ENCODE data around the gene CNKSR2. TPM values are rescaled to one million over a fixed set of nuclear protein-coding genes. Genes with fewer than 3 reads are reported as not detected.

CNKSR2 gene
- total RNA-seq, 1 experiment from 2014 or later, result 52.9 TPM

DNA sequence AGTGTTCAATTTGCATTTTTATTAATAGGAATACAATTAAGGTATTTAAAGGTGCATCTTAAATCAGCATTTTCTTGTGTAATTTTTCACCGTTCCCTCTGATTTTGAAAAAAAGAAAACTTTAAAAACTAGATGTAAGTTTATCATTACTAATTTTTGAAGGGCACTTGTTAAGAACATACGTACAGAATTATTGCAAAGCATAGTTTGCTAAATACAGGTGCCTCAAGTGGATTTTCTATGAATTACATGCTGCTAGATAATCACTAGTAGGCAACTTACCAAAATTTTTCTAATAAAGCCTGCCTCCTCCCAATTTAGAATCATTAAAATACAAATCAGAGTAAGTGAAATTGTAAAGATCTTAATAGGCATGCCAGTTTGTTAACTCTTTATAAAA, 8.5 kb downstream of the CNKSR2 start:
- TF ChIP-seq, protein P1, sequence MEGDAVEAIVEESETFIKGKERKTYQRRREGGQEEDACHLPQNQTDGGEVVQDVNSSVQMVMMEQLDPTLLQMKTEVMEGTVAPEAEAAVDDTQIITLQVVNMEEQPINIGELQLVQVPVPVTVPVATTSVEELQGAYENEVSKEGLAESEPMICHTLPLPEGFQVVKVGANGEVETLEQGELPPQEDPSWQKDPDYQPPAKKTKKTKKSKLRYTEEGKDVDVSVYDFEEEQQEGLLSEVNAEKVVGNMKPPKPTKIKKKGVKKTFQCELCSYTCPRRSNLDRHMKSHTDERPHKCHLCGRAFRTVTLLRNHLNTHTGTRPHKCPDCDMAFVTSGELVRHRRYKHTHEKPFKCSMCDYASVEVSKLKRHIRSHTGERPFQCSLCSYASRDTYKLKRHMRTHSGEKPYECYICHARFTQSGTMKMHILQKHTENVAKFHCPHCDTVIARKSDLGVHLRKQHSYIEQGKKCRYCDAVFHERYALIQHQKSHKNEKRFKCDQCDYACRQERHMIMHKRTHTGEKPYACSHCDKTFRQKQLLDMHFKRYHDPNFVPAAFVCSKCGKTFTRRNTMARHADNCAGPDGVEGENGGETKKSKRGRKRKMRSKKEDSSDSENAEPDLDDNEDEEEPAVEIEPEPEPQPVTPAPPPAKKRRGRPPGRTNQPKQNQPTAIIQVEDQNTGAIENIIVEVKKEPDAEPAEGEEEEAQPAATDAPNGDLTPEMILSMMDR (conservative IDR thresholded peaks at IDR 0.05), result peak; percentile 54
- Histone ChIP-seq H2BK120ac (ENCODE audit: low read depth, low read length, poor library complexity, severe bottlenecking) (no peak overlapping the region), H2BK20ac (ENCODE audit: low read depth, low read length, poor library complexity, severe bottlenecking) (no peak overlapping the region), H3K4me2 (ENCODE audit: insufficient read depth, insufficient read length, low read length) (no peak overlapping the region), H3K27me3 (ENCODE audit: insufficient read depth, low read length) (no peaks in the 10 kb centered on the region), H3K4ac (ENCODE audit: low read depth, low read length) (no peak overlapping the region), H3K18ac (ENCODE audit: insufficient read length, low read depth, low read length) (no peak overlapping the region), H2BK15ac (ENCODE audit: low read depth, low read length) (no peak overlapping the region), H4K91ac (ENCODE audit: insufficient read length, low read depth, low read length) (no peak overlapping the region), H3K9me3 (ENCODE audit: control insufficient read depth, low read depth, low read length) (peaks cover 10% of the 10 kb centered on the region), H3K4me1 (ENCODE audit: insufficient read depth, low read length) (no peaks in the 10 kb centered on the region), H2BK5ac (ENCODE audit: insufficient read length, low read length) (no peak overlapping the region), H3K23ac (ENCODE audit: insufficient read length, low read depth, low read length) (no peak overlapping the region), H3K56ac (ENCODE audit: insufficient read length, low read depth, low read length) (no peak overlapping the region), H2AK5ac (ENCODE audit: insufficient read length, low read length) (no peak overlapping the region), H4K8ac (replicated peaks; ENCODE audit: insufficient read length, low read depth, low read length) (no peak overlapping the region), H3K79me2 (ENCODE audit: insufficient read depth, low read length) (no peaks in the 10 kb centered on the region; the same call in 1 of the 2 replicates), H3K27ac (ENCODE audit: insufficient read length, low read depth, low read length) (no peak overlapping the region), H4K5ac (ENCODE audit: insufficient read length, low read depth, low read length) (no peak overlapping the region), H3K79me1 (ENCODE audit: insufficient read depth, low read depth, low read length, poor library complexity, severe bottlenecking) (no peaks in the 10 kb centered on the region), H2AFZ (ENCODE audit: low read length) (no peak overlapping the region), H4K20me1 (ENCODE audit: control insufficient read depth, insufficient read depth, insufficient read length) (no peaks in the 10 kb centered on the region), H3K9ac (ENCODE audit: extremely low read depth, insufficient read length, low read length) (no peak overlapping the region), H3K14ac (ENCODE audit: insufficient read depth, low read length) (no peak overlapping the region), H2BK12ac (ENCODE audit: insufficient read length, low read depth, low read length) (no peak overlapping the region), H3K23me2 (ENCODE audit: insufficient read length, low read depth, low read length, poor library complexity, severe bottlenecking) (no peaks in the 10 kb centered on the region), H3T11ph (ENCODE audit: low read length) (no peak overlapping the region)
- H3K27me3 Mint-ChIP-seq (ENCODE audit: low read depth), result no peaks in the 10 kb centered on the region
- peaks cover 0 to 22% of the 10 kb centered on the region in 2 experiments; a peak in 4 of 5 replicates for H3K9me3 Mint-ChIP-seq
- no CpG with 5 or more reads among the region's 2 CpGs for WGBS (ENCODE audit: extremely low coverage, insufficient read length, low lambda C conversion rate)
- DNase-seq, result no peak
- peaks cover 31 to 54% of the 10 kb centered on the region in 2 experiments for H3K4me1 Mint-ChIP-seq
- H3K4me3 Mint-ChIP-seq, result 0 out of 5 replicates have a peak overlapping the region, but pooled peaks of 1 of the 2 experiments have one; percentile 44
- no peak overlapping the region for H3K27ac Mint-ChIP-seq
- peaks cover 7 to 12% (median 9%) of the 10 kb centered on the region in 3 experiments for H3K36me3 Mint-ChIP-seq (ENCODE audit: insufficient read depth in 1 of 3, low read depth in 3 of 3)
